Keratinocyte (primary cell): Measurements from ENCODE around the gene TARS3.

Experiments used
- CTCF ChIP-seq, 3 experiments: IDR thresholded peaks in 1 of 3; conservative IDR thresholded peaks in 1 of 3; optimal IDR thresholded peaks in 1 of 3; 2 replicates in 2 of 3; 3 replicates in 1 of 3; pipeline versions ENCODE3 to v1.5.1; 2011; ENCODE audit warnings: low read length in 3 of 3, mild to moderate bottlenecking in 3 of 3, moderate library complexity in 2 of 3, control low read depth in 1 of 3, inconsistent platforms in 1 of 3; ENCODE audit not compliant: insufficient read depth in 2 of 3; ENCODE audit errors: extremely low read depth in 1 of 3
- EZH2 ChIP-seq: IDR thresholded peaks from one replicate; pipeline ENCODE4 v1.6.1; 2012; ENCODE audit warnings: inconsistent platforms, mild to moderate bottlenecking, low read length, moderate library complexity

GRCh38 chr15:101652786-101653430 is 71.4 kb downstream of the TARS3 start:
- TF ChIP-seq CTCF (optimal IDR thresholded peaks at IDR 0.05 in 1 of 3, IDR thresholded peaks at IDR 0.05 in 1 of 3, conservative IDR thresholded peaks at IDR 0.05 in 1 of 3; ENCODE audit: extremely low read depth in 1 of 3, insufficient read depth in 2 of 3, low read length in 3 of 3), result no peak
- TF ChIP-seq EZH2, result no peak
